ENCODE measurements around the gene STX2.
"Not testable (repeated sequence)": the region's sequence is repeated elsewhere in the genome, so short reads cannot be mapped to it uniquely, and the experiment has no call there.

Gene STX2

DNA sequence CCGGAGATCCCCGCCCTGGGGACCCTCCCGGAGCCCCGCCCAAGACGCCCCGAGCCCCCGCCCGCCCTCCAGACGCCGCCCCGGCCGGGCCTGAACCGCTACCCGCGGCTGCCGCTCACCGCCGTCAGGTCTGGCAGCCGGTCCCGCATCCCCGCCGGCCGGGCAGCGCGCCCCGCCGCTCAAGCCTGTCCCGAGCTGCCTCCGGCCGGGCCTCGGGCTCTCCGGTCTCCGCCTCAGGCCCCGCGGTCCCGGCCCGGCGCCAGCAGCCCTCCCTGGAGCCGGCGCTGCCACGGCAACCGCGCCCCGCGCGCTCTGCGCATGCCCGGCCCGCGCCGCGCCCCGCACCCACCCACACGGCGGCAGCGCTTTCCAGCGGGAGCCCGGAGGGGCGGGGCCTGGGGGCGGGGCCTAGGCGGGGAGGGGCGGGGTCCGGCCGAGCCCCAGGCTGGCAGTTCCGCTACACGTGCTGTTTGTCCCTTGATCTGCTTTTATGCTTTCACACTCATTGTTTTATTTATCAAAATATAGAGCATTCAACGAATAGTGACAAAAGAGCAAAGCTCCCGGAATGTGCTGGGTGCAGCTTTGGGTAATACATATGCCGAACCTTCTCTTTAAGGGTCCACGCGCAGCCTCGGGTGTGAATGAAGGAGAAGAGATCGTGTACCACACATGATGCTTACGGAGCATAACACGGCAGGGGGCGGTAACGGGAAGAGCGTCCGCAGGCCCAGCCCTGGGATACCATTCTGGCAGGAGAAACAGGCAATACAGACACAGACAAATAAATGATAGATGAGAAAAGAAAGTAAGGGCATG lies at the start of gene STX2:
Gene STX2 (minus strand): TSS at position 300 of the 819 bp plus-strand sequence. CDS start 151 bp downstream, at position 149.
- DNase-seq, result peak; percentile 92

DNA sequence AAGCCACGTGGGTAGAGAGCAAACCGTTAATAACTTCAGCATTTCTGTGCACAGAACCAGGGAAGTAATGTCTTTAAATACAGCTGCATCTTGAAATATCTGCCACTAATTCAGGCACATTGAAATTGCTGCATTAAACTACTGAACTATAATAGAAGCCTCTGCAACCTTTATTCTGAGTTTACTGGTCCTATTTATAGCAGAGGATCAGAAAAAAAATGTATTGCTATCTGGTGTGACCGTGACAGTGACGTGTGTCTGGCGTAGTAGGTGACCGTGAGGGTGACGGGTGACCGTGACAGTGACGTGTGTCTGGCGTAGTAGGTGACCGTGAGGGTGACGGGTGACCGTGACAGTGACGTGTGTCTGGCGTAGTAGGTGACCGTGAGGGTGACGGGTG lies 48.1 kb upstream of the STX2 start:
- DNase-seq, result not testable (repeated sequence)

GRCh38 chr12:130881548-130881947 lies 42.5 kb upstream of the STX2 start:
- no peak for DNase-seq

DNA sequence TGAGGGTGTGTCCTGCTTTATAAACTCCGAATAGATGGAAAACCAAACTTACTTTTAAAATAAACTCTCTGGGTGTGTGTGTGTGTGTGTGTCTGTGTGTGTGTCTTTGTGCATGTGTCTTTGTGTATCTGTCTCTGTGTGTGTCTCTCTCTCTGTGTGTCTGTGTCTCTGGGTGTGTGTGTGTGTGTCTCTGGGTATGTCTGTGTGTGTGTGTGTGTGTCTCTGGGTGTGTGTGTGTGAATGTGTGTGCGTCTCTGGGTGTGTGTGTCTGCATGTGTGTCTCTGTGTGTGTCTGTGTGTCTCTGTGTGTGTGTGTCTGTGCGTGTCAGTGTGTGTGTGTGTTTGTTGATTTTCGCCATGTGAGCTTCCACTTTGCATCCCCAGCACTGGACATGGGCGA lies 42.0 kb upstream of the STX2 start:
- no peak for DNase-seq

DNA sequence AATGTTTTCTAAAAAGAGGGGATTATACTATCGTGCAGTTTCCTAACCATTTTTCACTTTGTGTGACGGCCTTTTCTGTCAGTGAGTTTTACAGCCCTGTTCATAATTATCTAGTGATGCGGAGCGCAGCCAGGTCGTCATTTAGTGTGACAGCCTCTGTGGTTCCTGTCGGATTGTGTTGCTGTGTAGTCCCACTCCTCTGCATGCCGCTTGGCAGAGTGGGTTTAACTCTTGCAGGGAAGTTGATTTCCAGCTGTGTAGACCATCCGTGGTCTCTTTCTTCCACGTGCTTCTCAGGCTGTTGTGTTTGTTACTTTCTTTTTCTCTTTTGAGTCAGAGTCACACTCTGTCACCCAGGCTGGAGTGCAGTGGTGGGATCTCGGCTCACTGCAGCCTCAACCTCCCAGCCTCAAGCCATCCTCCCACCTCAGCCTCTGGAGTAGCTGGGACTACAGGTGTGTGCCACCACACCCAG lies 41.4 kb upstream of the STX2 start:
- DNase-seq, result peak; percentile 68

GRCh38 chr12:130879781-130880389 lies 40.8 kb upstream of the STX2 start:
- no peak for DNase-seq

GRCh38 chr12:130879212-130879686 lies 40.2 kb upstream of the STX2 start:
- peak; percentile 11 for DNase-seq

DNA sequence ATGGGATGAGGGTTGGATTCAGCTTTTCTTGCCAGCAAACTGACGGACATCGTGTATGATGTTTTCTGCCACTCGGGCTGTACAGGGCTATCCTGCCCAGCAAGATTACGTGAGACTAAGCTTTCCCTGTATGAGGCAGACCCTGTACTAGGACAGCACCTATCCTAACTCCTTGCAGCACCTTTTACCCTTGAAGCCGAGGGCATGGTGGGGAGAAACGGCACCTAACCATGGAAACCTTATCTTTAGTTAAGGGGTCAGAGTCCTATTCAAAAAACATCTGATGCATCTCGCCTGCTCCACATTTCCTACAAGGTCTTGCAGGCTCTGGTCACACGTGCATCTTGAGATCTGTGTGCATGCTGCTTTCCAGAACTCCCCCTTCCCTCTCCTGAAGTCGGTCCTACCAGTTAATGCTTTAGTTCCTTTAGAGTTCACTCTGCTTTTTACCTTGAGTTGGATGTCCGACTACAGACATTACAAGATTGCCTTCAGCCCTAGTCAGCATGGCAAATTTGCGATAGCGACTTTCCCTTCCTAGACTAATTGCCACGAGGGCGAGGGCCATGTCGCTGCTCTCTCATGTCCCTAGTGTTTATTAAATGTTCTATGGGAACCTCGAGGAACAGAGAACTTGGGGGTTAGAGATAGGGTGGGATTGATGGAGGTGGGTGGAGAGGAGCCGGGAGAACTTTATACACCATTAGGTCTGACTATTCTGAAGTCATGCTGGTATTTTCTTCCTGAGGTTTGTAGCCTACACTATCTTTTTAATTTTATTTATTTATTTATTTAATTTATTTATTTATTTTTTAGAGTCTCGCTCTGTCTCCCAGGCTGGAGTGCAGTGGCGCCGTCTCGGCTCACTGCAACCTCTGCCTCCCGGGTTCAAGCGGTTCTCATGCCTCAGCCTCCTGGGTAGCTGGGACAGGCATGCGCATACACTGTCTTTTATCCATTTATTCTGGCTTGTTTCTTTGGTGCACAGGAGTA lies 39.4 kb upstream of the STX2 start:
- peak; percentile 21 for DNase-seq

- DNase-seq, result no peak
Observed at GRCh38 chr12:130877333-130877732, 38.3 kb upstream of the STX2 start.

GRCh38 chr12:130876758-130877157 lies 37.7 kb upstream of the STX2 start:
- no peak for DNase-seq

- DNase-seq, result no peak
Observed at GRCh38 chr12:130876297-130876696, 37.2 kb upstream of the STX2 start.

DNA sequence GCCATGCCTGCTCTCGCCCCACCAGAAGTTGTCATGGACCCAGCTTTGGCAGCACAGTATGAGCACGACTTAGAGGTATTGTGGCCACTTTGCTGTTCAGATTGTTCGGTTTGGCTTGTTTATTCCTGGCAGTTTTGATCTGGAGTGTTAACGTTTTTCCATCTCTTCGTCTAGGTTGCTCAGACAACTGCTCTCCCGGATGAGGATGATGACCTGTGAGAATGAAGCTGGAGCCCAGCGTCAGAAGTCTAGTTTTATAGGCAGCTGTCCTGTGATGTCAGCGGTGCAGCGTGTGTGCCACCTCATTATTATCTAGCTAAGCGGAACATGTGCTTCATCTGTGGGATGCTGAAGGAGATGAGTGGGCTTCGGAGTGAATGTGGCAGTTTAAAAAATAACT lies 36.7 kb upstream of the STX2 start:
- DNase-seq, result not testable (repeated sequence)

GRCh38 chr12:130875193-130875592 lies 36.1 kb upstream of the STX2 start:
- DNase-seq, result no peak

DNA sequence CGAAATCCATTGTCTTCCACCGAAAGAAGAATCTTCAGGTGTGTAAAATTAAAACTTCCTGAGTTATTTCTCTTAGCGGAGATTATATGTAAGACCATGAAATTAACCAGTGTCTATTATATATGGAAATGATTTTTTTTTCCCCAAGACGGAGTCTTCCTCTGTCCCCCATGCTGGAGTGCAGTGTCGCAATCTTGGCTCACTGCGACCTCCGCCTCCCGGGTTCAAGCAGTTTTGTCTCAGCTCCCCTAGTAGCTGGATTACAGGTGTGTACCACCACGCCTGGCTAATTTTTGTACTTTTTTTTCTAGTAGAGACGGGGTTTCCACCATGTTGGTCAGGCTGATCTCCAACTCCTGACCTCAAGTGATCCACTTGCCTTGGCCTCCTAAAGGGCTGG lies 35.6 kb upstream of the STX2 start:
- no peak for DNase-seq

GRCh38 chr12:130873825-130874224 lies 34.8 kb upstream of the STX2 start:
- peak; percentile 77 for DNase-seq

DNA sequence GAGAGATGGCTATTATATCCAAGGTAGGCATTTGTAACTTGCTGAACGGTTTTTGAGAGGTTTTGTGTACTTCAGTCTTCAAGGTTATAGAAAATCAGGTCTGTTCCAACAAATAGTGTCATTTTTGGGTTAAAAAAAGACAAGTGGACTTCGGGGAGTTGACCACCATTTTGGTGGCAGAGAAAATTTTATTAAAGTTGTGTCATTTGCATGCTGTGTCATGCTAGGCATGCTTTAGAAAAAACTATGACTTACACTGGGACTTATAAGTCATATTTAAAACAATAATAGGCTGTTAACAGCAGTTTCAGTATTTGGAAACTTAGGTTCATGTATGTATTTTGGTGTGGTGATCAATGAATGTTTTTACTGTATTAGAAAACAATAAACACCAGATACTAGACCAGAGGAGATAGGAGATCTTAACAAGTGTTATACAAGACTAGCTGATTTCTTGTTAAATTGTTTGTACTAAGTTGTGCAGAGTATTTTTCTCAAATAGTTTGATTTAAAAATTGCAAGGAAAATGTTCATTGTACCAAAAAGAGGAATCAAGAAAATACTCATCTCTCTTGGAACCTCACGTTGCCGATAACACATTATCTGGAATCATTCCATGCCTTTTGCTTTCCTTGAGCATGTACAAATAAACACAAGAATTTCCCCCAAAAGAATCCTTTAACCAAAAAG lies 34.2 kb upstream of the STX2 start:
- DNase-seq, result no peak

- peak; percentile 46 for DNase-seq
Observed at GRCh38 chr12:130872179-130873096, 33.4 kb upstream of the STX2 start.

- DNase-seq, result peak; percentile 96
Observed at GRCh38 chr12:130871286-130872178, 32.5 kb upstream of the STX2 start, which contains the start of gene RAN. Gene RAN, plus strand, starts transcription at chr12:130872066. Its CDS starts 528 bp downstream, at chr12:130872594.

GRCh38 chr12:130870442-130871285 lies 31.6 kb upstream of the STX2 start:
- peak; percentile 88 for DNase-seq
